Stomach (tissue), 9 donors: ENCODE data around the gene SOCS7. TPM values are rescaled to one million over a fixed set of nuclear protein-coding genes. Genes with fewer than 3 reads are reported as not detected.

Source experiments
- DNase-seq, 2 donors: peaks; one replicate each; pipeline versions ENCODE4 v3.0.0 to v3.0.0-alpha.2; 2013 to 2019
- H3K27ac ChIP-seq, 5 donors: fragments of 200-600 bp in 4 of 5; sonication (generic) in 4 of 5; one replicate each; pipeline ENCODE4 v1.5.1; 2013 to 2019; ENCODE audit warnings: mild to moderate bottlenecking in 1 of 5, moderate library complexity in 1 of 5
- H3K27me3 ChIP-seq, 3 donors: fragments of 200-600 bp; sonication (generic); one replicate each; pipeline ENCODE4 v1.5.1; 2017 to 2019; ENCODE audit warnings: mixed run types in 1 of 3
- H3K36me3 ChIP-seq, 4 donors: fragments of 200-600 bp; sonication (generic); 1 replicate in 3 of 4; 2 replicates in 1 of 4; pipeline ENCODE4 v1.5.1; 2016 to 2019
- H3K4me1 ChIP-seq, 4 donors: fragments of 200-600 bp; sonication (generic); one replicate each; pipeline ENCODE4 v1.5.1; 2016 to 2019
- H3K4me3 ChIP-seq, 4 donors: fragments of 200-600 bp; sonication (generic) in 3 of 4; one replicate each; pipeline ENCODE4 v1.5.1; 2016 to 2019; ENCODE audit warnings: mild to moderate bottlenecking in 1 of 4
- H3K9me3 ChIP-seq, 4 donors: fragments of 200-600 bp; sonication (generic); one replicate each; pipeline ENCODE4 v1.5.1; 2016 to 2019
- CTCF ChIP-seq, 7 experiments: fragments of 450-650 bp in 4 of 7; fragments of 200-600 bp in 3 of 7; sonication (generic) in 3 of 7; IDR thresholded peaks; one replicate each; pipeline ENCODE4 v1.5.1; 2016 to 2019; ENCODE audit warnings: antibody characterized with exemption in 7 of 7, control low read depth in 2 of 7, mild to moderate bottlenecking in 1 of 7
- EP300 ChIP-seq: sonication (generic); formaldehyde crosslinking; IDR thresholded peaks from one replicate; pipeline ENCODE4 v1.6.1; 2017; ENCODE audit warnings: antibody characterized with exemption
- POLR2A ChIP-seq, 4 donors: fragments of 450-650 bp; IDR thresholded peaks; one replicate each; pipeline ENCODE4 v1.6.1; 2016; ENCODE audit warnings: antibody characterized with exemption in 4 of 4, control low read depth in 2 of 4, mild to moderate bottlenecking in 1 of 4, moderate library complexity in 1 of 4
- POLR2AphosphoS5 ChIP-seq, 3 donors: sonication (generic); formaldehyde crosslinking; IDR thresholded peaks; one replicate each; pipeline ENCODE4 v1.6.1; 2016; ENCODE audit warnings: antibody characterized with exemption in 3 of 3
- WGBS, 5 donors: extraction: QIAGEN DNeasy Blood & Tissue Kit in 3 of 5; methylation state at CpG; one replicate each; pipeline versions ENCODE4 v1.1.5 to v1.1.7; 2013 to 2018; 5-methylcytosine and 5-hydroxymethylcytosine counted together
- intact Hi-C: fragments of 100-400 bp; cut with DNase I; formaldehyde crosslinking; loops from one replicate; pipeline ENCODE4 v1.15.1; 2023; ENCODE audit warnings: low total_unique reads
- polyA plus RNA-seq, 3 donors: library from polyadenylated mRNA; stranded (reverse); fragments of 200-250 nt; gene quantifications; one replicate each; pipeline ENCODE4 v1.2.3, GENCODE V29; 2013
- total RNA-seq, 5 donors: library from RNA; depleted of rRNA; stranded (reverse); fragments of >200 nt; gene quantifications; one replicate each; pipeline versions ENCODE4 v1.1.0 to v1.2.3, GENCODE V29; 2014 to 2016
- donor health status: healthy with polysubstance abuse.
- donor health status: Bipolar disorder and iron deficiency.
- donor health status: healthy.

Gene SOCS7
- total and polyA plus RNA-seq, 8 donors, result 2.5 to 52.4 (median 11.3) TPM

- no peak for DNase-seq
- 87 to 98% (median 91%) methylated on average over 2 of the region's 2 CpGs for WGBS, 5 donors
- Histone ChIP-seq H3K27ac (peak overlapping the region in 1 of 5 donors; percentile 52), H3K4me1 (peaks cover 17 to 40% (median 31%) of the 10 kb centered on the region in 4 donors), H3K9me3 (no peaks in the 10 kb centered on the region), H3K4me3 (no peak overlapping the region), H3K36me3 (no peaks in the 10 kb centered on the region), H3K27me3 (no peaks in the 10 kb centered on the region)
- intact Hi-C loops, result no loop called here
- TF ChIP-seq CTCF (IDR thresholded peaks at IDR 0.05) (no peak), EP300 (no peak), POLR2AphosphoS5 (IDR thresholded peaks at IDR 0.05) (no peak), POLR2A (IDR thresholded peaks at IDR 0.05) (no peak)
These were observed 1.6 kb upstream of the SOCS7 start for GRCh38 chr17:38350035-38350434.

- no peaks in the 10 kb centered on the region for H3K9me3 ChIP-seq
- peak overlapping the region; percentile 77 to 99 (median 91) for H3K4me3 ChIP-seq
- H3K27ac ChIP-seq, result peak overlapping the region; percentile 86 to 92 (median 90)
- no peaks in the 10 kb centered on the region for H3K27me3 ChIP-seq
- intact Hi-C loops, result no loop called here
- 0 to 1% (median 1%) methylated on average over 21 to 72 of the region's 72 CpGs for WGBS, 5 donors
- TF ChIP-seq CTCF (IDR thresholded peaks at IDR 0.05), result no peak
- peak; percentile 40 to 62 for DNase-seq
- no peaks in the 10 kb centered on the region for H3K36me3 ChIP-seq
- H3K4me1 ChIP-seq, result peaks cover 20 to 64% (median 47%) of the 10 kb centered on the region in 4 donors
These were observed 821 bp downstream of the SOCS7 start for GRCh38 chr17:38352245-38353085.

GRCh38 chr17:38353086-38353604, 1.5 kb downstream of the SOCS7 start:
- DNase-seq, result peak in 1 of 2 donors; percentile 33
- H3K27ac ChIP-seq, result peak overlapping the region; percentile 86 to 92 (median 90)
- no peaks in the 10 kb centered on the region for H3K36me3 ChIP-seq
- WGBS, 5 donors, result 7 to 20% (median 13%) methylated on average over 8 of the region's 8 CpGs
- no peaks in the 10 kb centered on the region for H3K9me3 ChIP-seq
- no peak for TF ChIP-seq CTCF (IDR thresholded peaks at IDR 0.05)
- no peak for TF ChIP-seq POLR2A (IDR thresholded peaks at IDR 0.05)
- TF ChIP-seq EP300, result no peak
- no peak for TF ChIP-seq POLR2AphosphoS5 (IDR thresholded peaks at IDR 0.05)
- intact Hi-C loops, result no loop called here
- peak overlapping the region; percentile 77 to 99 (median 91) for H3K4me3 ChIP-seq
- H3K27me3 ChIP-seq, result no peaks in the 10 kb centered on the region
- H3K4me1 ChIP-seq, result peaks cover 25 to 70% (median 52%) of the 10 kb centered on the region in 4 donors

- peaks cover 25 to 75% (median 55%) of the 10 kb centered on the region in 4 donors for H3K4me1 ChIP-seq
- peak overlapping the region; percentile 77 to 99 (median 91) for H3K4me3 ChIP-seq
- no peaks in the 10 kb centered on the region for H3K9me3 ChIP-seq
- no peak overlapping the region for H3K27ac ChIP-seq
- no peak for TF ChIP-seq EP300
- 81 to 83% (median 82%) methylated on average over 13 of the region's 13 CpGs for WGBS, 5 donors
- H3K27me3 ChIP-seq, result no peaks in the 10 kb centered on the region
- DNase-seq, result no peak
- intact Hi-C loops, result no loop called here
- H3K36me3 ChIP-seq, result no peaks in the 10 kb centered on the region
These were observed 2.0 kb downstream of the SOCS7 start for GRCh38 chr17:38353668-38354067.

- no peak for DNase-seq
- H3K27ac ChIP-seq, result peak overlapping the region in 1 of 5 donors; percentile 7
- H3K27me3 ChIP-seq, result no peaks in the 10 kb centered on the region
- H3K4me3 ChIP-seq, result peak overlapping the region in 1 of 4 donors; percentile 77
- H3K36me3 ChIP-seq, result no peaks in the 10 kb centered on the region
- WGBS, 5 donors, result 55 to 82% (median 72%) methylated on average over 7 of the region's 7 CpGs
- intact Hi-C loops, result no loop called here
- no peak for TF ChIP-seq CTCF (IDR thresholded peaks at IDR 0.05)
- TF ChIP-seq POLR2A (IDR thresholded peaks at IDR 0.05), result no peak
- no peak for TF ChIP-seq POLR2AphosphoS5 (IDR thresholded peaks at IDR 0.05)
- TF ChIP-seq EP300, result no peak
- no peaks in the 10 kb centered on the region for H3K9me3 ChIP-seq
- H3K4me1 ChIP-seq, result peaks cover 25 to 79% (median 55%) of the 10 kb centered on the region in 4 donors
These were observed 2.8 kb downstream of the SOCS7 start for GRCh38 chr17:38354466-38354865.
